ENCODE results near the gene SLC5A10. TPM values are rescaled to one million over a fixed set of nuclear protein-coding genes. Genes with fewer than 3 reads are reported as not detected.
"Not testable (repeated sequence)": the region's sequence is repeated elsewhere in the genome, so short reads cannot be mapped to it uniquely, and the experiment has no call there.

The SLC5A10 gene
- not detected in 2 replicates for total RNA-seq (2014; rRNA removed; shearing (Covaris generic); ENCODE audit: low replicate concordance)

DNA sequence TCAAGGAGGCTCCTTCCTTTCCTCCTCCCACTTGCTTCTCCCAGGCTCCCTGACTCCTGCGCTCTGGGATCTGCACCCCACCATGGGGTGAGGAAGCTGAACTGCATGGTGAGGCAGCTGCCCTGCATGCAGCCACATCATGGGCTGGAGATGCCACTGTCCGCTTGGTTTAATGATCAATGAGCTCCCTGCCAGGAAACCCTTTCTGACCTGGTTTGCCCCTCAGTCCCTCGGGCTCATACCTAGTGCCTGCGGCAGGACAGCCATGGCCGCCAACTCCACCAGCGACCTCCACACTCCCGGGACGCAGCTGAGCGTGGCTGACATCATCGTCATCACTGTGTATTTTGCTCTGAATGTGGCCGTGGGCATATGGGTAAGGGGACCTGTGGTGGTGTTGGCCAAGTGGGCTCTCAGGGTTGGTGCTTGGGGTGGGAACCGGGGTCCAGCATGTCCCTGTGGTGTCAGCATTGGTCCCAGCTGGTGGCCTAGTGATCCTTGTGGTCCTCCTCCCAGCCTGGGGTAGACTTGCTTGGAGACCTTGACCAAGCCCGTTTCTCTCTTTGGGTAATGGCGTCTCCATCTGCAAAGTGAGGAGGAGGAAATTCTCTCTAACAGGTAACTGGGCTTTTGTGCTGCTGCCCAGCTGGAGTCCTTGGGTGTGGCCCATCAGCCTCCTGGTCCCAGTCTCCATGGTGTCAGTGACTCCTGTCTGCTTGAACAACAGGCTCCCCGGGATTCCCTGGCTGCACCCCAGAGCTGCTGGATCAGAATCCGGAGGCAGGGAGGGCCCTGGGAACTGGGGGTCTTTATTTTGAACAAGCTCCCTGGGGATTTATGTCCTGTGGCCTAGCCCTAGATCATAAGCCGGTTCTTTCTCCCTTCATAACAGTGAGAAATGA lies at the start of gene SLC5A10:
Gene SLC5A10 (plus strand): TSS at position 225 of the 902 bp plus-strand sequence. CDS start 41 bp downstream, at position 266.
- DNase-seq (ENCODE audit: low read depth): peak; percentile 63
- in situ Hi-C loops (cut with HindIII; ENCODE audit: low pct_unique_long_range_greater_than_20kb, low sequenced_read_pairs): no loop called here

DNA sequence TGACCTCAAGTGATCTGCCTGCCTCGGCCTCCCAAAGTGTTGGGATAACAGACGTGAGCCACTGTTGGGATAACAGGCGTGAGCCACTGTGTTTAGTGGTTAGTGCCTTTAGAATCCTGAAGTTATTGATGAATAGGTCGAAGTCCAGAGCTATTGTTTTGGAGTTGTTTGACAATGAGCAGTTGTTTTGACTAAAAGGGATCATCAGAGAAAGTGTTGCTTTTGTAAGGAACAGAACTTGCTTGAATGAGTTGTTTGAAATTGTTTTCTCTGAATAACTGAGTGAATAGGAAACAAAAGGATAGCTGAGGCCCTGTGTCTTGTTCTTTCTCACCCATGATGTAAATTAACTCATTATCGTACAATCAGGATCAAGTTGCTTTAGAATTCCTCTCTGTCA lies 47.5 kb upstream of the SLC5A10 start:
- no peak for DNase-seq (ENCODE audit: low read depth)
- in situ Hi-C loops (cut with HindIII; ENCODE audit: low pct_unique_long_range_greater_than_20kb, low sequenced_read_pairs): no loop called here

DNA sequence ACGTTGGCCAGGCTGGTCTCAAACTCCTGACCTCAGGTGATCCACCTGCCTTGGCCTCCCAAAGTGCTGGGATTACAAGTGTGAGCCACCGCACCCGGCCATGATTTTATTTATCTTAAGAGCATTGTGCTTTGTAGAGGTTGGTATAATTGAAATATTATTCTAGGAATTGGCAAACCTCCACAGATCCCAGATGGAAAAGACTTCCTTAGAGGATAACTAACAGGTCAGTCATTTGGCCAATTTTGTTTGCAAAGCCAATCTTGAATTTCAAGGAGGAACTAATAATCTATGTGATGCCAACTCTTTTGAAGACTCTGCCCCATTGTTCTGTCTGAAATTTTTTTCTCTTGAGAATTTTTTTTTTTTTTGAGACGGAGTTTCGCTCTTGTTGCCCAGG lies 46.7 kb upstream of the SLC5A10 start:
- DNase-seq (ENCODE audit: low read depth): no peak
- in situ Hi-C loops (cut with HindIII; ENCODE audit: low pct_unique_long_range_greater_than_20kb, low sequenced_read_pairs): no loop called here

DNA sequence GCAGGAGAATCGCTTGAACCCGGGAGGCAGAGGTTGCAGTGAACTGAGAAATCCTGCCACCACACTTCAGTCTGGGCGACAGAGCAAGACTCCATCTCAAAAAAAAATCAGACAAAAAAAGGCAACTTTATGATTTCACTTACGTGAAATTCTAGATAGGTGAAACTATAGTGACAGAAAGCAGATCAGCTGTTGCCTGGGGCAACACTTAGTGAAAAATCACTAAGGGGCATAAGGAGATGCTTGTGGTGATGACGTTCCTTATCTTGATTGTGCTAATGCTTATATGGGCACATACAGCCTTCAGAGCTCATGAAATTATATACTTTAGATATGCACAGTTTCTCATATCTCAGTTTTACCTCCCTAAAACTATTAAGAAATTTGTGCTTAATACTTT lies 41.6 kb upstream of the SLC5A10 start:
- in situ Hi-C loops (cut with HindIII; ENCODE audit: low pct_unique_long_range_greater_than_20kb, low sequenced_read_pairs): no loop called here
- DNase-seq (ENCODE audit: low read depth): no peak

DNA sequence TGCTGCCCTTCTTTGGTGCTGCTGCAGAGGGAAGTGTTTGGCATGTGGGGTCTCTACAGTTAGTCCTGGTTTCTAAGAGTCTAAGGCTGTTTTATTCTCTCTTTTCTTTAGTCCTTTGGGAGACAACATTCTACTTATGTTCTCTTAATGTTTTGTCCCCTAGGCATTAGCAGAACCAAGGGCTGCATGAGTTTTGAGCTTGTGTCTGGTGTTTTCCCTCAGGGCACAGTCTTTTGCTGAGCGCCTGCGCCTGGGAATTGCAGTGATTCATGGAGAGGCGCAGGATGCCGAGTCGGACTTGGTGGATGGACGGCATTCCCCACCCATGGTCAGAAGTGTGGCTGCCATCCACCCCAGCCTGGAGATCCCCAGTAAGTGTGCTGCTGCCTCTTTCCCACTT lies 41.1 kb upstream of the SLC5A10 start:
- in situ Hi-C loops (cut with HindIII; ENCODE audit: low pct_unique_long_range_greater_than_20kb, low sequenced_read_pairs): no loop called here
- DNase-seq (ENCODE audit: low read depth): no peak

DNA sequence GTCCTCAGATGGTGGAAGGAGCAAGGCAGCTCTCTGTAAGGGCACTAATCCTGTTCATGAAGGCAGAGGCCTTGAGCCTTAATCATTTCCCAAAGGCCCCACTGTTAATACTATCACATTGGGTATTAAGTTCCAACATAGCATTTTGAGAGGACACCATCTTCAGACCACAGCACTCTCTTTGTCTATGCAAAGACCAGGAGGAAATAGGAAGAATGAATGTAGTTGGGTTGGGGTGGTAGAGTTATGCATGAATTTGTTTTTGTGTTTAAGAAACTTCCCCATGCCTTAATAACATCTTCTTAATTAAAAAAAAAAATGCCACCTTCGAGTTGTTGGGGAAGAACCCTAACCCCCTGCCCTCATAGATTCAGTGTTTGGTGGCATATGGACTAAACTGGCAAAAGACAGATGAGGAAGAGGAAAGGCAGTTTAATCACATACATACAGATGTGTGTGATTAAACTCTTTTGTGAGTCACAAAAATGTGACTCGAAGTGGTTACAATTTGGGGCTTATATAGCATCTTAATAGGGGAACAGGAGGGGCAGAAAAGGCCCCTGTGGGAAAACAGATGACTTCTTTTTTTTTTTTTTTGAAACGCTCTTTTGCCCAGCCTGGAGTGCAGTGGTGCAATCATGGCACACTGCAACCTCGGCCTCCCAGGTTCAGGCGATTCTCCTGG lies 35.0 kb upstream of the SLC5A10 start:
- DNase-seq (ENCODE audit: low read depth): no peak
- in situ Hi-C loops (cut with HindIII; ENCODE audit: low pct_unique_long_range_greater_than_20kb, low sequenced_read_pairs): no loop called here

DNA sequence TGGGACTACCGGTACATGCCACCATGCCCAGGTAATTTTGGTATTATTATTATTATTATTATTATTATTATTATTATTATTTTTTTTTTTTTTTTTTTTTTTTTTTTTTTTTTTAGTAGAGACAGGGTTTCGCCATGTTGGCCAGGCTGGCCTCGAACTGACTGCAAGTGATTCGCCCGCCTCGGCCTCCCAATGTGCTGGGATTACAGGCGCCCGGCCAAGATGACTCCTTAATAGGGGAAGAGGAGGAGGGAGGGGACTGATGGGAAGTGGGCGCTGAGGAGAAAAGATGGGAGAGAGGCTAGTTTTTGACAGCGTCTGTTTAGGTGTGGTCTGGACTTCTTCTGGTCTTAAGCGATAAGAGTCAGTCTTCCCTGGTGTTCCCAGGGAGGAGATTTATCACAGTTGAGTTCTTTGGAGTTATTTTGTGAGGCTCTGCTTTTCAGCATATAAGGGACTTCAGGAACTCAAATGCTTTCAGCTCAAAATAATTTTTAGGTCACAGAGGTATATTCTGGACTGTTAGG lies 34.4 kb upstream of the SLC5A10 start:
- no peak for DNase-seq (ENCODE audit: low read depth)
- in situ Hi-C loops (cut with HindIII; ENCODE audit: low pct_unique_long_range_greater_than_20kb, low sequenced_read_pairs): no loop called here

DNA sequence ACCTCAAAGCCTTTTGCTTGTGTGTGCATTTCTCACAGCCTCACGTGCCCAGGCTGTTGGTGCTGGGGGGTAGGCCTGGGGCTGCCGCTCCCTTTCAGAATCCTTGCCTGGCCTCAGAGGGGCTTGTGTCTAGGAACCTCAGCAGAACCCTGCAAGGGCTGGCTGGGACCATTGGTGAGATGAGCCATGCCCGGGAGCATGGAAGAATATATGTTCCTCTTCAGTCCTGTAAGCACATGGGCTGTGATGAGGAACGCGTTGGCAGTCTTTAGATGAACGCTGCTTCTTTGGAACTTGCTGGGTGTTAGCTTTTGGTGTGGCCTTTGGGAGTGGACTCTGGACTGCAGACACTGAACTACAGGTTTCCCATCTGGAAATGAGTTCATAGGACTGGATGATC lies 32.0 kb upstream of the SLC5A10 start:
- DNase-seq (ENCODE audit: low read depth): no peak
- in situ Hi-C loops (cut with HindIII; ENCODE audit: low pct_unique_long_range_greater_than_20kb, low sequenced_read_pairs): no loop called here

DNA sequence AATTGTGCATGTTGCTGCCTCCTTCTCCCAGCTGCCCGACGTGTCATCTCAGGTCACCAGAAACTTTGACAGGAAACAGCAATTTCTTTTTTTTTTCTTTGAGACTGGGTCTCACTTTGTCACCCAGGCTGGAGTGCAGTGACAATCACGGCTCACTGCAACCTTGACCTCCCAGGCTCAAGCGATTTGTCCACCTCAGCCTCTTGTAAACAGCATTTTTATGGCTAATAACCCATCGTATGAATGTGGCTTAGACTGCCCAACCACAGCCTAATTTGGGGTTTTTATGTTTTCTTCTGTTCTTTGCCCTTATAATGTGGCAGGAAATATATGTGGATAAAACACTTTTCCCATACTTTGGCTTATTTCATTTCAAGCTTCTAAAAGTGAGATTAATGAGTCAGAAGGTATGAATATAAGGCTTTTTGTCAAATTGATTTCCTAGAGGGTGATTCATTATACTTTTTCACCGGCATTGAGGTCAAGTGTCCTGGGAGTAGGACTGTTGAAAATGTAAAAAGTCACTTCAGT lies 31.0 kb upstream of the SLC5A10 start:
- DNase-seq (ENCODE audit: low read depth): peak; percentile 32
- in situ Hi-C loops (cut with HindIII; ENCODE audit: low pct_unique_long_range_greater_than_20kb, low sequenced_read_pairs): no loop called here

DNA sequence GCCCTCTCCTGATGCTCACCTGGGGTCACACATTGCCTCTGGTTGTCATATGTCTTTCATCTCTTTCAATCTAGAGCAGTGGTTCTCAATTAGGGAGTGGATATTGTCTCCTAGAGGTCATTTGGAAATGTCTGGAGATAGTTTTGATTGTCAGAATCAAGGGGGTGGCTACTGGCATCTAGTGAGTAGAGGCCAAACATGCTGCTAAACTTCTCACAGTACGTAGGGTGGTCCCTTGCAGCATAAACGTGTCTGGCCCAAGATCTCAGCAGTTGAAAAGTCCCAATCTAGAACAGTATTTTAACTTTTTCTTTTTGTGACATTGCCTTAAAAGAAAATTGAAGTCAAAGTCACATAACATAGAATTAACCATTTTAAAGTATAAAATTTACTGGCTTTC lies 30.5 kb upstream of the SLC5A10 start:
- DNase-seq (ENCODE audit: low read depth): no peak
- in situ Hi-C loops (cut with HindIII; ENCODE audit: low pct_unique_long_range_greater_than_20kb, low sequenced_read_pairs): no loop called here

DNA sequence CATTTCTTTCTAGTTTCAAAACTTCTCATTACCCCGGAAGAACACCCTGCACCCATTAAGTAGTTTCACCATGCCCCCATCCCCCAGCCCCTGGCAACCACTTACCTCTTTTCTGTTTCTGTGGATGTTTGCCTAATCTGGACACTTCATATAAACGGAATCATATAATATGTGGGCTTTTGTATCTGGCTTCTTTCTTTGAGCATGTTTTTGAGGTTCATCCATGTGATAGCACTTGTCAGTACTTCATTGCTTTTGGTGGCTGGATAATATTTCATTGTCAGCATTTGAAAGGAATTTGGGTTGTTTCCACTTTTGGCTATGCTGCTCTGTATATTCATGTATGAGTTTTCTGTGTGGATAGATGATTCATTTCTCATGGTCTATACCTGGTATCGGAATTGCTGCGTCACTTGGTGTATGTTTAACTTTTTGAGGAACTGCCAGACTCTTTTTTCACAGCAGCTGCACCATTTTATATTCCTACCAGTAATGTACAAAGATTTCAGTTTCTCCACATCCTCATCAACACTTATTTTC lies 30.0 kb upstream of the SLC5A10 start:
- DNase-seq (ENCODE audit: low read depth): peak; percentile 68
- in situ Hi-C loops (cut with HindIII; ENCODE audit: low pct_unique_long_range_greater_than_20kb, low sequenced_read_pairs): no loop called here

DNA sequence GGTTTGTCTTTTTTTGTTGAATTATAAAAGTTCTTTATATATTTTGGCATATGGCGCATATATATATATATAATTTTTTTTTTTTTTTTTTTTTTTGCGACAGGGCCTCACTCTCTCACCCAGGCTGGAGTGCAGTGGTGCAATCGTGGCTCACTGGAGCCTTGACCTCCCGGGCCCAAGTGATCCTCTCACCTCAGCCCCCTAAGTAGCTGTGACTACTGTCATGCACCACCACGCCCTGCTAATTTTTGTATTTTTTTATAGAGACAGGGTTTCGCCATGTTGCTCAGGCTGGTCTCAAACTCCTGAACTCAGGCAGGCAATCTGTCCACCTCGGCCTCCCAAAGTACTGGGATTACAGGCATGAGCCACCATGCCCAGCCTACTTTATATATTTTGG lies 29.4 kb upstream of the SLC5A10 start:
- not testable (repeated sequence) for DNase-seq (ENCODE audit: low read depth)

DNA sequence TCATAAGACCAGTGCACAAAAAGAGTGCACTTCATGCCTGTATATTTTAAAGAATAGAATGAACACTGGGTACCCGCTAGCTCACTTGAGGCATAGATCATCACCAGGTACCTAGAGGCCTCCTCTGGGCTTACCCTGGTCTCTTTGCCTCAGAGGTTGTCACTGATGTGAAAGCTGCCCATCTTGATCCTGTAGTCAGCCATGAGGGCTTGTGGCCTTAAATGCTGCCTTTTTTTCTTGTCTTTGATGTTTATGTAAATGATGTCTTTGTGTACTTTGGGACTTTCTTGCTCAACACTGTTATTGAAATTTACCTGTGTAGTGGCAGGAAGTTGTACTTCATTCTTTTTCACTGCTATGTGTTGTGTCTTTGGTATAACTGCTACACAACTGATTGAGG lies 26.8 kb upstream of the SLC5A10 start:
- in situ Hi-C loops (cut with HindIII; ENCODE audit: low pct_unique_long_range_greater_than_20kb, low sequenced_read_pairs): no loop called here
- no peak for DNase-seq (ENCODE audit: low read depth)

More for the DNA sequence above, 29.4 kb upstream of the SLC5A10 start:
- in situ Hi-C loops (cut with HindIII; ENCODE audit: low pct_unique_long_range_greater_than_20kb, low sequenced_read_pairs): not testable (repeated sequence)

DNA sequence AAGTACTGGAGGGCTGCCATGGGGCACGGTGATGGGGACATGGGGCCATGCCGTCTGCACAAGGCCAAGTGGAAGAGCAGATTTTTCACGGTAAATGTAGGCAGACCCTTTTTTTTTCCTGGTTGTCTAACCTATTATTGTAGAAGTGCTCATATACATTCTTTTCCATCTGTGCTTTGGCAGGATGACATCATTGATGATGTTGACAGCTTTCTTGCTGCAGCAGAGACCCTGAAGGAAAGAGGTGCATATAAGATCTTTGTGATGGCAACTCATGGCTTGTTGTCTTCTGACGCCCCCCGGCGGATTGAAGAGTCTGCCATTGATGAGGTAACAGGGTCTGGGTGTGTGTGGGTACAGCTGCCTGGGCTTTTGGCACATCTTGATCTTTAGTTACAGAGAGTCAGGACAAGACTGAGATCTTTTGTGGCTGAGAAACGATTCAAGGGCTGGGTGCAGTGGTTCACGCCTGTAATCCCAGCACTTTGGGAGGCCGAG lies 23.3 kb upstream of the SLC5A10 start:
- no peak for DNase-seq (ENCODE audit: low read depth)
- in situ Hi-C loops (cut with HindIII; ENCODE audit: low pct_unique_long_range_greater_than_20kb, low sequenced_read_pairs): no loop called here

DNA sequence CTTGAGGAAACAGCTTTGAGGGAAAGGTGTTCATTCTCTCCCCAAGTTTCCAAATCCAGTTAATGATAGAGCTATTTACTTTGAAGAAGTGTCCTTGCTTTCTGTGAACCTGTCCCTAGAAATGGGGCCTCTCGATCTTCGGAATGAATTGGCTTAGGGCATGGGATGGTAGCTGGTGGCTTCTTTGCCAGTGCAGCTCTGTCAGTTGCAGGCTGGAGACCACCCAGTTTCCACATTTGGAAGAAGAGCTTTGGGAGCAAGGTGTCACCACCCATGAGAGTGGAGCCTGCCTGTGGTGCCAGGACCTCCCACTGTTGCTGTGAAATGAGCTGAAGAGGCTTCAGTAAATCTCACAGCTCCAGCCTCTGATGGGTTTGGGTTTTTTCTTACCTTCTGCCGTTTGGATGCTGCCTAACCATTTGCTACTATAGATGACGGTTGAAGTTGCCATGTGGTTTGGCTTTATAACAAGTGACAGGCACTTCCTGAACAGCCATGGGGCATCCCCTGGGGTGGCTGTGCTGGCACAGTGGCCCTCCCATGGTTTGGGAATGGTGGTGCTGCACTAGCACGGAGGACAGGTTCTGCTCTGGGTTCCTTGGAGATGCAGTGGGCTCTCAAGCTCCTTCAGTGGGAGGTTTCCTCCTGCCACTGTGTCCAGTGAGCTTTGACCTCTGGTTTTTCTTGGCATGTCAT lies 19.5 kb upstream of the SLC5A10 start:
- no peak for DNase-seq (ENCODE audit: low read depth)
- in situ Hi-C loops (cut with HindIII; ENCODE audit: low pct_unique_long_range_greater_than_20kb, low sequenced_read_pairs): no loop called here

DNA sequence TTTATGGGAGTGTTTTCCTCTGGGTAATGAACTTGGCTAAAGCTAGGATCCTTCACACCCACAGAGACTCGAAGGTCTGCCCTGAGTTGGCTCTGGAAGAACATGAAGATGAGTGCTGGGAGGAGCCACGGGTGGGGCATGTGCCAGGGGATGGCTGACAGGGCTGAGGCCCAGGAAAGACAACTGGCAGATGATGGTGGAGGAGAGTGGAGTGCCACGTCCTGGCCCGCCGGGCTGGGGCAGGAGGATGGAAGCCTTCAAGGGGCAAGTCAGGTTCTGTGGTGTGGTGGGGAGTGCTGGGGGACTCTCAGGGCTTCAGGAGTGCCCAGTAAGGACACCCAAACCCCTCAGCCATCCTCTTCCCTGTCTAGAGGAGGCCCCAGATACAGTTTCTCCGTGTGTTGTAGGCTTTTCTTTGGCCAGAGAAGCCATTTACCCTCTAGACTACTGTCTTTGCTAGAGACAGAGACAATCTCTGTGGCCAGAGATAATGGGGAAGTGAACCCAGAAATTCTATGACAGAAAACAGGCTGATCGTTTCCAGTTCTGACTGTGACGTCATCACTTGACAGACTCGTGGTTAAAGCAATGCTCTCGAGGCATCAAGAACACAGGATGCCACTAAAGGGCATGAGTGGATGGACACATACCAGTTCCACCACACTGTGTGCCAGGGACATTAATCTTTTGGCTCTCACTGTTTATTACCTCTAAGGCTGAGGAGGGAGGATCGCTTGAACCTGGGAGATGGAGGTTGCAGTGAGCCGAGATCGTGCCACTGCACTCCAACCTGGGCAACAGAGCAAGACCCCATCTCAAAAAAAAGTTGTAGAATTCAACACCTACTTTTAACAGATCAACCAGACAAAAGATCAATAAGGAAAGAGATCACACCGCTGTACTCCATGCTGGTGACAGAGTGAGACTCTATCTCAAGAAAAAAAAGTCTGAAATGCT lies 18.6 kb upstream of the SLC5A10 start:
- in situ Hi-C loops (cut with HindIII; ENCODE audit: low pct_unique_long_range_greater_than_20kb, low sequenced_read_pairs): no loop called here
- DNase-seq (ENCODE audit: low read depth): no peak

Measured in Caki2 (cell line).